MG63 (cell line): Measurements from ENCODE around the gene ZNF148. TPM values are rescaled to one million over a fixed set of nuclear protein-coding genes. Genes with fewer than 3 reads are reported as not detected.

Source experiments
- DNase-seq: peaks from one replicate; pipeline ENCODE4 v3.0.0-alpha.2; 2020
- H3K27me3 ChIP-seq: fragments of 250-450 bp; sonication (Bioruptor Pico); 2 replicates; pipeline ENCODE4 v1.5.1; 2020; ENCODE audit warnings: mild to moderate bottlenecking, moderate library complexity
- H3K36me3 ChIP-seq: fragments of 250-450 bp; sonication (Bioruptor Pico); 2 replicates; pipeline ENCODE4 v1.5.1; 2020; ENCODE audit warnings: mild to moderate bottlenecking, moderate library complexity
- H3K4me3 ChIP-seq: fragments of 250-450 bp; sonication (Bioruptor Pico); 2 replicates; pipeline ENCODE4 v1.5.1; 2020; ENCODE audit warnings: mild to moderate bottlenecking, moderate library complexity
- H3K9me3 ChIP-seq: fragments of 250-450 bp; sonication (Bioruptor Pico); 2 replicates; pipeline ENCODE4 v1.5.1; 2020; ENCODE audit warnings: mild to moderate bottlenecking, moderate library complexity
- total RNA-seq: library from RNA; depleted of rRNA; stranded (reverse); fragments of >200 nt; shearing (Covaris generic); gene quantifications from 2 replicates; pipeline ENCODE4 v1.2.3, GENCODE V29; 2014; ENCODE audit warnings: low replicate concordance

ZNF148 gene
- total RNA-seq, 1 experiment from 2014 or later, result 22.3 TPM

GRCh38 chr3:125229707-125230106 lies 145.4 kb downstream of the ZNF148 start:
- H3K36me3 ChIP-seq, result peaks cover 50% of the 10 kb centered on the region
- H3K27me3 ChIP-seq, result no peaks in the 10 kb centered on the region
- DNase-seq, result no peak
- no peaks in the 10 kb centered on the region for H3K9me3 ChIP-seq
- no peak overlapping the region for H3K4me3 ChIP-seq

- DNase-seq, result no peak
- Histone ChIP-seq H3K4me3 (no peak overlapping the region), H3K27me3 (no peaks in the 10 kb centered on the region), H3K36me3 (peaks cover 53% of the 10 kb centered on the region), H3K9me3 (no peaks in the 10 kb centered on the region)
These were observed 146.0 kb downstream of the ZNF148 start for GRCh38 chr3:125229168-125229567.

DNA sequence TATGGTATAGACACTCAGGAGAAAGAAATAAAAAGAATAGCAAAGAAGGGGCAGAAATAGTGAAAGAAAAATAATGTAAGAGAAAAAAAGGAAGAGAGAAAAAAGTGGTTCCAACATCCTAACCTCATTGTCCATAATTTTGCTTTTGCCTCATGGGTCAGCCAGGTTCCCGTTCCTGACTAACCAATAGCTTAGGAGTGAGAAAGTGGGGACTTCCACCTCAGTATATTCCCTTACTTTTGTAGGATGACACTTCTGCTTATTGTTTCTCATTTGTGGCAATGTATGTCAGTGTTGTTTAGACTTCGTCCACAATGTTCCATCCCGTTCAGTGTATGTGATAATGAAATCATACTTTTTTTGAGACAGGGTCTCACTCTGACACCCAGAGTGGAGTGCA lies 153.3 kb downstream of the ZNF148 start:
- DNase-seq, result no peak
- Histone ChIP-seq H3K9me3 (no peaks in the 10 kb centered on the region; the same call in 1 of the 2 replicates), H3K4me3 (no peak overlapping the region), H3K36me3 (peaks cover 7% of the 10 kb centered on the region; the same call in 1 of the 2 replicates), H3K27me3 (no peaks in the 10 kb centered on the region)

DNA sequence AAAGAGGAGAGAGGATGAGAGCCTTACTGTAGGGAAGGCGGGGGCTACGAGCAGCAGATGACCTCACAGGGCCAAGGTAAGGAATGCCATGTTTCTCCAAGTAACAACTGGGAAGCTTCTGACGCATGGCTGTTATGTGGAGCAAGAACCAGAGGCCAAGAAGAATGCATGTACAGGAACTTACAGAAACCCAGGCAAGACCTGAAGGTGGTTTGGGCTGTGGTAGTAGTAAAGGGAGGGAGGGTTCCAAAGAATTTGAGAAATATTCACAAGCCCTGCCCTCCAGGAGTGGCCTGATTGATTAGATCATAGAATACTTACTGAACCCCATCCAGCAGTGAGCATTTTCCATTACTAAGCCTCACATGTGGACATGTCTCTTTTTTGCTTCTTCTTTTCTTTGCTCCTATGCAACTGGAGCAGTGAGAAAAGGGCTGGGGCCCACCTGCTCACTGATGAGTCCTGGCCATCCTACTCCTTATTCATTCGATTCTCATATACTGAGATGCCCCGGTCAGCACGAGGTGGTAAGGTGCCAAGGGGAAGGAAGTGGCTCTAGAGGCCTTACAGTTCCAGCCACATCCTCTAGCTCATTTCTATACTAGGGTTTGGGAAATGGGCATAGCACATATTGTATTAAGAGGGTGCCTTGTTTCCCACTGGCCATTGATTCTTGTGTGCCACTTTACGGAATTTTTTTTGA lies 154.2 kb downstream of the ZNF148 start:
- Histone ChIP-seq H3K36me3 (peaks cover 7% of the 10 kb centered on the region; the same call in 1 of the 2 replicates), H3K4me3 (no peak overlapping the region), H3K9me3 (no peaks in the 10 kb centered on the region; the same call in 1 of the 2 replicates), H3K27me3 (no peaks in the 10 kb centered on the region)
- DNase-seq, result no peak

- peaks cover 6% of the 10 kb centered on the region; the same call in 1 of the 2 replicates for H3K36me3 ChIP-seq
- no peaks in the 10 kb centered on the region for H3K27me3 ChIP-seq
- H3K4me3 ChIP-seq, result no peak overlapping the region
- DNase-seq, result no peak
- no peaks in the 10 kb centered on the region; the same call in 1 of the 2 replicates for H3K9me3 ChIP-seq
These were observed 154.9 kb downstream of the ZNF148 start for GRCh38 chr3:125220183-125220582.

- H3K9me3 ChIP-seq, result no peaks in the 10 kb centered on the region; the same call in 1 of the 2 replicates
- no peak for DNase-seq
- peaks cover under 1% of the 10 kb centered on the region; the same call in 1 of the 2 replicates for H3K36me3 ChIP-seq
- no peak overlapping the region for H3K4me3 ChIP-seq
- H3K27me3 ChIP-seq, result no peaks in the 10 kb centered on the region
These were observed 155.8 kb downstream of the ZNF148 start for GRCh38 chr3:125219261-125219701.

- Histone ChIP-seq H3K27me3 (no peaks in the 10 kb centered on the region), H3K36me3 (no peaks in the 10 kb centered on the region), H3K4me3 (no peak overlapping the region), H3K9me3 (no peaks in the 10 kb centered on the region)
- no peak for DNase-seq
These were observed 160.4 kb downstream of the ZNF148 start for GRCh38 chr3:125214738-125215137.

- H3K9me3 ChIP-seq, result no peaks in the 10 kb centered on the region
- no peak for DNase-seq
- H3K4me3 ChIP-seq, result no peak overlapping the region
- H3K27me3 ChIP-seq, result no peaks in the 10 kb centered on the region
- H3K36me3 ChIP-seq, result no peaks in the 10 kb centered on the region
These were observed 161.1 kb downstream of the ZNF148 start for GRCh38 chr3:125213946-125214542.

DNA sequence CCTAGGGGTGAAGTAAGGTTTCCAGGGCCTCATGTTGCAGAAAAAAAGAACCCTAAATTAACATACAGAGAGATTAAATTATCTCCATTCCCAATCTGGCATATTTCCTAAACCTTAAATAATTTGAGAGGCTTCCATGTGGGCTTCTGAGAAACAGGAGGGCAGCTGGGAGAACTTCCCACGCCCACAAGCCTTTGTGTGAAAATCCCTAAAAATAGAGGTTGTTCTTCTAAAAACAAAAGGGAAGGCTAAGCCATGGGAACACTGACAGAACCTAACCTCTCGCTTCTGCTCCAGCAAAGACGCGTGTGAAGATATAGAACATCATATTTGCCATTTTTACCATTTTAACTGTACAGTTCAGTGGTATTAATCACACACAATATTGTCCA lies 161.8 kb downstream of the ZNF148 start:
- H3K9me3 ChIP-seq, result no peaks in the 10 kb centered on the region
- no peak overlapping the region for H3K4me3 ChIP-seq
- no peaks in the 10 kb centered on the region for H3K27me3 ChIP-seq
- no peak for DNase-seq
- no peaks in the 10 kb centered on the region for H3K36me3 ChIP-seq

DNA sequence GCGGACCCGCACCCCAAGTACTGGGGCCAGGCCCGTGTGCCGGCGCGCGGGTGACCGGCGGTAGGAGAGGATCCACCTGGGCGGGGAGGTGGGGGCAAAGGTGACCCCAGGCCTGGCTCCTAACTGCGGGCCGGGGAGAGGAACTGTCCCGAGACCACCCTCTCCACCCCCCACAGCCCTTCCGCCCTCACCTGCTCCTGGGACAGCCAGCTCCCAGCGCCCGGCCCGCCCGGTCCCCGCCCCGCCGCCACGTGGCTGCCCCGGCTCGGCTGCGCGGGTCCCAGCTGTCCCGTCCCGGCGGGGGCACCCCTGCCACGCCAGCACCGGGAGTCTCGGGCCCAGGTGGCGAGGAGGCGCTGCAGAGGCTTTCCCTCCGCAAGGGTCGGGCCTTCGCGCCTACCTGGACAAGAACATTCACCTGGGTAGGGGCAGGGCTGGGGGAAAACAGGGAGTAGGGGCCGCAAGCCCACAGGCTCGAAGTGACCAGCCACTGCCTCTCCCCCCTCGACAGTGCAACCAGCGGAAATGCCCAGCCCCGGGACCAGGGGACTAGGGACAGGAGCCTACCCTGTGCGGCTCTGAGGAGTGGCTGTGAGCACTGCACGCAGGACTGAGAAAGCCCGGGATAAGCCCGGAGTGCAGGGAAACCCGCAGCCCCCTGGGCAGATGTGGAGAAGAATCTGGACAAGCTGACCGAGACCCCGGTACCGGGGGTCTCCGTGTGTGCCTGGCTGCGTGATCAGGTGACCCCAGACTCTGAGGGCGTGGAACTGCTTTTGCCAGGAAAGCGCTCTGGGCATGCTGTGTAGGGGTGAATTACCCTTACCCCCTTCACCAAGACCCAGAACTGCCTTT lies 162.4 kb downstream of the ZNF148 start, which contains the start of gene SLC12A8:
Gene SLC12A8 (minus strand): TSS at position 240 of the 855 bp plus-strand sequence. CDS start 1,399 bp downstream, outside the sequence.
- Histone ChIP-seq H3K36me3 (no peaks in the 10 kb centered on the region), H3K9me3 (no peaks in the 10 kb centered on the region), H3K4me3 (no peak within 1 kb of the TSS), H3K27me3 (no peaks in the 10 kb centered on the region)
- DNase-seq, result no peak

- H3K36me3 ChIP-seq, result no peaks in the 10 kb centered on the region
- H3K4me3 ChIP-seq, result no peak overlapping the region
- no peaks in the 10 kb centered on the region for H3K9me3 ChIP-seq
- no peaks in the 10 kb centered on the region for H3K27me3 ChIP-seq
- no peak for DNase-seq
These were observed 163.0 kb downstream of the ZNF148 start for GRCh38 chr3:125212091-125212508.

- H3K36me3 ChIP-seq, result no peaks in the 10 kb centered on the region
- no peaks in the 10 kb centered on the region for H3K27me3 ChIP-seq
- H3K4me3 ChIP-seq, result no peak overlapping the region
- H3K9me3 ChIP-seq, result no peaks in the 10 kb centered on the region
- DNase-seq, result no peak
These were observed 163.5 kb downstream of the ZNF148 start for GRCh38 chr3:125211523-125212090.

DNA sequence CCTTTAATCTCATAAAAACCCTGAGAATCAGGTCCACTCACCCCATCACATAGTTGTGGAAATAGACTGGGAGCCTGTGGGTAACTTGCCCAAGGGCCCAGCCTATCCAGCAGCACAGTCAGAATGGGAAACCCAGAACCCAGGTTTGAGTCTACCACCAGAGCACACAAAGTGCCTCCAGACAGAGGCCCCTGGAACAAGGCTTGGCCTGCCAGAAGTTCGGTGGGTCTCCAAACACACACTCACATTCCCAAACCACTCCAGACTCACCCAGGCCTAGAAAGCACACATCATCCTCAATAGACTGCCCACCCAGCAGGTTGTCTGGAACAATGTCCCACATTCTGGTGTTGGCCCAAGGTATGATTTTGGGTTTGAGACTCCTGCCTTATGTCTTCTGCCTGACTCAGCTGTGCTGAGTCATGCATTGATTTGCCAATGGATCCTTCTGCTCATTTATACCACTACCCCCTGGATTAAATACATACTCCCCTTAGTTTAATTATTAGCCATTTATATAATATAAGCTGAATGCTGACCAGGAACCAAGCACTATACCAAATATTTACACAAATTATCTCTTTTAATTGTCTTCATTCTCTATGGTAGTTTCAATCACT lies 167.1 kb downstream of the ZNF148 start:
- Histone ChIP-seq H3K9me3 (no peaks in the 10 kb centered on the region), H3K36me3 (no peaks in the 10 kb centered on the region), H3K4me3 (no peak overlapping the region), H3K27me3 (no peaks in the 10 kb centered on the region)
- DNase-seq, result peak; percentile 37

DNA sequence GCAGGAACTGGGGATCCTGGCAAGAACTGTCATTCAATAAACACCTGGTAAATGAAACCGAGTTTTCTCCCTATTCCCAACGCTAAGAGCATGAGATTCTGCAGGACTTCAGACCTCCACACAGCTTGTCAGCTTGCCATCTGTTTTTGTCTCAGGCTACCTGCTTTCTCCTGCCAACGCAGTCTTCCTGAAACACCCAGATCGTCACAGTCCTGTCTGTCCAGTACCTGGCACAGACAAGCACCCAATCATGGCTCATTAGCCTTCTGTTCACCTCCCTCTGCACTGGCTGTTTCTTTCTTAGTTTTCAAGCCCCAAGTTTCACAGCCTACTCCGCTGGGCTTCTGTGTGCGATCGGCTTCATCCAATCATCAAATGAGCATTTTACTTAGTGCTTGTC lies 167.6 kb downstream of the ZNF148 start:
- no peak for DNase-seq
- Histone ChIP-seq H3K27me3 (no peaks in the 10 kb centered on the region), H3K36me3 (no peaks in the 10 kb centered on the region), H3K9me3 (0 out of 2 replicates have a peak, but pooled peaks cover 2% of the 10 kb centered on the region), H3K4me3 (no peak overlapping the region)

DNA sequence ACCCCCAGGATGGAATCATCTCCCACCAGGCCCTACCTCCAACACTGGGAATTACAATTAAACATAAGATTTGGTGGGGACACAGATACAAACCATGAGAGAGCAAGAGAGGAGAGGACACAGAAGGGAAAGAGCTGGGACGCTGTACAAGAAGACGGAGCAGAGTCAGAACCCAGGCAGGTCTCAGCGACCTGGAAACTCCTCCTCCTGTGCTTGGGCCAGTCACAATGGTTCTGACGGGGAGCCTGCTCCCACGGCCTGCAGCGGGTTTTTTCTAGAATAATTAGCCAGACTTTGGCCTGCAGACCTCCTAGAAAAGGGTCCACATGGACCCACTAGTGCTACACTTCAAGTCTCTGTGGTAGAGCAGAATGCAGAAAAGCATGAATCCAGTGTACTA lies 168.2 kb downstream of the ZNF148 start:
- no peak for DNase-seq
- Histone ChIP-seq H3K4me3 (no peak overlapping the region), H3K27me3 (no peaks in the 10 kb centered on the region), H3K9me3 (0 out of 2 replicates have a peak, but pooled peaks cover 2% of the 10 kb centered on the region), H3K36me3 (no peaks in the 10 kb centered on the region)

- Histone ChIP-seq H3K27me3 (no peaks in the 10 kb centered on the region), H3K9me3 (0 out of 2 replicates have a peak, but pooled peaks cover 2% of the 10 kb centered on the region), H3K36me3 (no peaks in the 10 kb centered on the region), H3K4me3 (no peak overlapping the region)
- no peak for DNase-seq
These were observed 171.4 kb downstream of the ZNF148 start for GRCh38 chr3:125203731-125204130.
